ENCODE results near the gene GZMB. TPM values are rescaled to one million over a fixed set of nuclear protein-coding genes. Genes with fewer than 3 reads are reported as not detected.

GZMB gene
- total and polyA plus RNA-seq, 2 of the 8 experiments (the other 6 are each of a cell fraction or from before 2014, with no cell fraction given) = not detected

GRCh38 chr14:24595073-24595808, 38.7 kb downstream of the GZMB start (continued):
- TF ChIP-seq CHD7 (IDR thresholded peaks at IDR 0.05; ENCODE audit: insufficient replicate concordance, low read length) (no peak), EP300 (IDR thresholded peaks at IDR 0.05; ENCODE audit: borderline replicate concordance in 1 of 2, low read depth in 2 of 2, low read length in 2 of 2) (no peak), SUZ12 (IDR thresholded peaks at IDR 0.05; ENCODE audit: low read length) (no peak), RBBP5 (IDR thresholded peaks at IDR 0.05; ENCODE audit: borderline replicate concordance, low read depth, low read length) (no peak), GABPA (IDR thresholded peaks at IDR 0.05; ENCODE audit: borderline replicate concordance, insufficient read depth, low read length) (no peak), KDM5A (IDR thresholded peaks at IDR 0.05; ENCODE audit: low read length) (no peak)
- TF ChIP-seq, protein P1, sequence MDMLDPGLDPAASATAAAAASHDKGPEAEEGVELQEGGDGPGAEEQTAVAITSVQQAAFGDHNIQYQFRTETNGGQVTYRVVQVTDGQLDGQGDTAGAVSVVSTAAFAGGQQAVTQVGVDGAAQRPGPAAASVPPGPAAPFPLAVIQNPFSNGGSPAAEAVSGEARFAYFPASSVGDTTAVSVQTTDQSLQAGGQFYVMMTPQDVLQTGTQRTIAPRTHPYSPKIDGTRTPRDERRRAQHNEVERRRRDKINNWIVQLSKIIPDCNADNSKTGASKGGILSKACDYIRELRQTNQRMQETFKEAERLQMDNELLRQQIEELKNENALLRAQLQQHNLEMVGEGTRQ (IDR thresholded peaks at IDR 0.05; ENCODE audit: low read length) = no peak
- TF ChIP-seq, protein P2, sequence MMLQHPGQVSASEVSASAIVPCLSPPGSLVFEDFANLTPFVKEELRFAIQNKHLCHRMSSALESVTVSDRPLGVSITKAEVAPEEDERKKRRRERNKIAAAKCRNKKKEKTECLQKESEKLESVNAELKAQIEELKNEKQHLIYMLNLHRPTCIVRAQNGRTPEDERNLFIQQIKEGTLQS (IDR thresholded peaks at IDR 0.05; ENCODE audit: insufficient read depth, low read depth, low read length) = no peak

Data from H1 (cell line).